Measurements from ENCODE around the gene COMMD7. TPM values are rescaled to one million over a fixed set of nuclear protein-coding genes. Genes with fewer than 3 reads are reported as not detected.

The COMMD7 gene
- total RNA-seq (ENCODE audit: low replicate concordance) = 31.5 and 49.3 TPM in 2 replicates

- peak; percentile 50 for DNase-seq (ENCODE audit: low read depth)
- H3K4me3 ChIP-seq (ENCODE audit: low read depth, low read length) = peak within 1 kb of the TSS; percentile 80
- TF ChIP-seq CTCF (IDR thresholded peaks at IDR 0.05; ENCODE audit: insufficient read depth, low read length) = no peak
These were observed at the start of gene COMMD7 for GRCh38 chr20:32743237-32744112. COMMD7 (minus strand) TSS chr20:32743467; CDS start chr20:32743391, 76 bp downstream.

- no peak for DNase-seq (ENCODE audit: low read depth)
- no peak for TF ChIP-seq CTCF (IDR thresholded peaks at IDR 0.05; ENCODE audit: insufficient read depth, low read length)
- H3K4me3 ChIP-seq (ENCODE audit: low read depth, low read length) = no peak overlapping the region
These were observed 49.6 kb upstream of the COMMD7 start for GRCh38 chr20:32792731-32793458.

GRCh38 chr20:32792316-32792715 is 49.0 kb upstream of the COMMD7 start:
- no peak for TF ChIP-seq CTCF (IDR thresholded peaks at IDR 0.05; ENCODE audit: insufficient read depth, low read length)
- DNase-seq (ENCODE audit: low read depth) = no peak
- no peak overlapping the region for H3K4me3 ChIP-seq (ENCODE audit: low read depth, low read length)

GRCh38 chr20:32790751-32791057 is 47.4 kb upstream of the COMMD7 start:
- no peak for TF ChIP-seq CTCF (IDR thresholded peaks at IDR 0.05; ENCODE audit: insufficient read depth, low read length)
- DNase-seq (ENCODE audit: low read depth) = no peak
- H3K4me3 ChIP-seq (ENCODE audit: low read depth, low read length) = no peak overlapping the region

GRCh38 chr20:32789896-32790750 is 46.9 kb upstream of the COMMD7 start:
- TF ChIP-seq CTCF (IDR thresholded peaks at IDR 0.05; ENCODE audit: insufficient read depth, low read length) = peak; percentile 100
- peak; percentile 72 for DNase-seq (ENCODE audit: low read depth)
- no peak overlapping the region for H3K4me3 ChIP-seq (ENCODE audit: low read depth, low read length)

GRCh38 chr20:32787168-32787567 is 43.9 kb upstream of the COMMD7 start:
- H3K4me3 ChIP-seq (ENCODE audit: low read depth, low read length) = no peak overlapping the region
- TF ChIP-seq CTCF (IDR thresholded peaks at IDR 0.05; ENCODE audit: insufficient read depth, low read length) = no peak
- no peak for DNase-seq (ENCODE audit: low read depth)
